Endothelial cell of umbilical vein (primary cell): Measurements from ENCODE around the gene SLC43A1. TPM values are rescaled to one million over a fixed set of nuclear protein-coding genes. Genes with fewer than 3 reads are reported as not detected.

Experiments
- BruUV-seq: library from RNA; stranded (reverse); fragments of 400-500 nt; replicated peaks from 2 replicates; lab custom pipeline; 2021; lab: Mats Ljungman, UMichigan
- CTCF ChIA-PET: fragments of 300-600, 350-600 bp; sonication (Branson Sonifier 250); formaldehyde crosslinking; loops from one replicate; lab custom pipeline; 2021; ENCODE audit warnings: antibody characterized with exemption, inconsistent platforms; lab: Charles Lee
- POLR2A ChIA-PET: fragments of 300-600, 350-600 bp; sonication (Branson Sonifier 250); formaldehyde crosslinking; loops from one replicate; lab custom pipeline; 2021; ENCODE audit warnings: antibody characterized with exemption, inconsistent platforms; lab: Charles Lee
- DNase-seq: peaks from one replicate; pipeline ENCODE4 v3.0.0-alpha.2; 2011; ENCODE audit warnings: low read depth, low spot score
- FAIRE-seq: peaks from 2 replicates; lab custom pipeline; 2011; peaks lifted over from hg19 to GRCh38; lab: Jason Lieb, UNC
- H2AFZ ChIP-seq: 2 replicates; pipeline ENCODE4 v1.6.0; 2012; ENCODE audit warnings: low read depth, low read length, control low read depth, inconsistent platforms
- H3K27ac ChIP-seq: 2 replicates; pipeline ENCODE4 v1.5.1; 2011; ENCODE audit warnings: low read depth, mild to moderate bottlenecking, control low read depth, low read length, moderate library complexity; ENCODE audit not compliant: insufficient read depth
- H3K27me3 ChIP-seq, 2 experiments: 2 replicates each; pipeline versions ENCODE4 v1.6.0 to v1.6.1; 2011; ENCODE audit warnings: low read length in 2 of 2, mixed read lengths in 1 of 2; ENCODE audit not compliant: control insufficient read depth in 2 of 2, insufficient read depth in 2 of 2
- H3K36me3 ChIP-seq, 2 experiments: 2 replicates in 1 of 2; 3 replicates in 1 of 2; pipeline ENCODE4 v1.5.1; 2011; ENCODE audit warnings: low read length in 2 of 2, mild to moderate bottlenecking in 1 of 2, moderate library complexity in 1 of 2; ENCODE audit not compliant: control insufficient read depth in 2 of 2, insufficient read depth in 2 of 2; ENCODE audit errors: extremely low read depth in 1 of 2
- H3K4me1 ChIP-seq: 3 replicates; pipeline ENCODE4 v1.5.1; 2011; ENCODE audit warnings: mild to moderate bottlenecking, low read length; ENCODE audit not compliant: control insufficient read depth, insufficient read depth; ENCODE audit errors: extremely low read depth
- H3K4me2 ChIP-seq: 2 replicates; pipeline ENCODE4 v1.6.1; 2011; ENCODE audit warnings: low read length, control low read depth, mixed read lengths; ENCODE audit not compliant: insufficient read depth
- H3K4me3 ChIP-seq, 3 experiments: fragments of 200-600 bp in 1 of 3; sonication (generic), shearing (Covaris generic) in 1 of 3; replicated peaks in 1 of 3; 2 replicates each; pipeline ENCODE4 v1.5.1; 2011 to 2016; ENCODE audit warnings: control low read depth in 3 of 3, low read length in 3 of 3, mild to moderate bottlenecking in 2 of 3, inconsistent platforms in 1 of 3, low read depth in 1 of 3, moderate library complexity in 1 of 3; ENCODE audit not compliant: insufficient read depth in 1 of 3
- H3K79me2 ChIP-seq: 2 replicates; pipeline ENCODE4 v1.6.0; 2012; ENCODE audit warnings: low read length, inconsistent platforms; ENCODE audit not compliant: control insufficient read depth, insufficient read depth
- H3K9ac ChIP-seq: replicated peaks from 2 replicates; pipeline ENCODE3; 2011; ENCODE audit warnings: low read length, control low read depth; ENCODE audit not compliant: insufficient read depth; ENCODE audit errors: extremely low read depth
- H3K9me1 ChIP-seq: replicated peaks from 3 replicates; pipeline ENCODE4 v1.6.0; 2011; ENCODE audit warnings: mild to moderate bottlenecking, low read length; ENCODE audit not compliant: control insufficient read depth, insufficient read depth; ENCODE audit errors: extremely low read depth
- H3K9me3 ChIP-seq: replicated peaks from 2 replicates; pipeline ENCODE4 v1.5.1; 2012; ENCODE audit warnings: low read length, inconsistent platforms; ENCODE audit not compliant: control insufficient read depth, insufficient read depth
- H4K20me1 ChIP-seq: replicated peaks from 2 replicates; pipeline ENCODE3; 2011; ENCODE audit warnings: mild to moderate bottlenecking, low read length; ENCODE audit not compliant: control insufficient read depth, insufficient read depth; ENCODE audit errors: extremely low read depth
- CTCF ChIP-seq, 2 donors: IDR thresholded peaks; 1 replicate in 1 of 2; 2 replicates in 1 of 2; pipeline ENCODE4 v1.5.1; 2011; ENCODE audit warnings: low read length in 2 of 2, mild to moderate bottlenecking in 2 of 2, moderate library complexity in 2 of 2, control low read depth in 1 of 2, inconsistent platforms in 1 of 2, low read depth in 1 of 2; ENCODE audit not compliant: insufficient read depth in 1 of 2; ENCODE audit errors: extremely low read depth in 1 of 2
- EZH2 ChIP-seq: IDR thresholded peaks from 2 replicates; pipeline ENCODE4 v1.6.1; 2012; ENCODE audit warnings: borderline replicate concordance, low read depth, mild to moderate bottlenecking, moderate library complexity, low read length, inconsistent platforms; ENCODE audit not compliant: severe bottlenecking
- FOS ChIP-seq: IDR thresholded peaks from 2 replicates; pipeline ENCODE4 v1.6.1; 2011; ENCODE audit warnings: mild to moderate bottlenecking, low read length, moderate library complexity, borderline replicate concordance; ENCODE audit not compliant: insufficient read depth
- GATA2 ChIP-seq: IDR thresholded peaks from 2 replicates; pipeline ENCODE4 v1.7.0; 2011; ENCODE audit warnings: low read depth, mild to moderate bottlenecking, moderate library complexity, mixed read lengths, low read length; ENCODE audit not compliant: insufficient read length, insufficient read depth
- JUN ChIP-seq: IDR thresholded peaks from 2 replicates; pipeline ENCODE4 v1.6.1; 2011; ENCODE audit warnings: borderline replicate concordance, low read depth; ENCODE audit not compliant: insufficient read length, insufficient read depth
- MYC ChIP-seq: IDR thresholded peaks from one replicate; pipeline ENCODE4 v1.6.1; 2011; ENCODE audit warnings: mild to moderate bottlenecking, low read depth, low read length
- POLR2A ChIP-seq: IDR thresholded peaks from 2 replicates; pipeline ENCODE4 v1.6.1; 2012; ENCODE audit warnings: low read depth, mild to moderate bottlenecking, control low read depth, low read length
- POLR2AphosphoS5 ChIP-seq: IDR thresholded peaks from 2 replicates; pipeline ENCODE4 v1.6.1; 2012; ENCODE audit warnings: low read depth, mild to moderate bottlenecking, control low read depth, low read length, moderate library complexity; ENCODE audit not compliant: insufficient read depth
- dilution Hi-C: fragments of 300-500 bp; cut with MboI; formaldehyde crosslinking; loops from one replicate; pipeline ENCODE4 v1.15.0; 2019; ENCODE audit warnings: low sequenced_read_pairs; ENCODE audit not compliant: extremely low pct_ligation_motif_present
- intact Hi-C: fragments of 100-400 bp; cut with micrococcal nuclease; formaldehyde crosslinking; loops from one replicate; pipeline ENCODE4 v1.10.0; 2022
- polyA plus RNA-seq, 4 experiments: library from polyadenylated mRNA; depleted of rRNA in 3 of 4; stranded (reverse) in 3 of 4; unstranded in 1 of 4; fragments of >200 nt; gene quantifications; 2 replicates each; pipeline versions ENCODE4 v1.2.1 to v1.2.3, GENCODE V29; 2011 to 2012; ENCODE audit warnings: missing spikeins in 1 of 4
- total RNA-seq: library from RNA; stranded (reverse); gene quantifications from 2 replicates; pipeline ENCODE4 v1.2.3, GENCODE V29; 2021
- TF ChIP-seq, protein P1 (sequence below): IDR thresholded peaks from 2 replicates; pipeline ENCODE4 v1.6.1; 2011; ENCODE audit not compliant: insufficient read depth, insufficient read length

SLC43A1 gene
- total and polyA plus RNA-seq, 2 donors (not counting 3 experiments of a cell fraction or from before 2014, with no cell fraction given) = 13.7 to 19.5 TPM

- TF ChIP-seq EZH2 = no peak
- no peak for TF ChIP-seq MYC
- TF ChIP-seq JUN = no peak
- TF ChIP-seq POLR2A = no peak
- TF ChIP-seq, protein P1, sequence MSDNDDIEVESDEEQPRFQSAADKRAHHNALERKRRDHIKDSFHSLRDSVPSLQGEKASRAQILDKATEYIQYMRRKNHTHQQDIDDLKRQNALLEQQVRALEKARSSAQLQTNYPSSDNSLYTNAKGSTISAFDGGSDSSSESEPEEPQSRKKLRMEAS = no peak
- no peak for TF ChIP-seq CTCF (IDR thresholded peaks at IDR 0.05; ENCODE audit: extremely low read depth in 1 of 2, insufficient read depth in 1 of 2, low read depth in 1 of 2, low read length in 2 of 2)
- TF ChIP-seq FOS = no peak
- TF ChIP-seq POLR2AphosphoS5 = no peak
- no peak for TF ChIP-seq GATA2
- POLR2A ChIA-PET = no interaction called here
Measured at GRCh38 chr11:57484141-57484710, 31.3 kb downstream of the SLC43A1 start.

More at GRCh38 chr11:57484141-57484710, 31.3 kb downstream of the SLC43A1 start:
- no peak overlapping the region for H3K4me3 ChIP-seq
- CTCF ChIA-PET = interaction anchor here (1.0 to 9.9 kb wide), 10 partner anchors 9 to 138 kb away, joined by 3 to 152 read pairs (median 6); partner anchors contain the start of gene RTN4RL2
- H3K9me1 ChIP-seq = no peaks in the 10 kb centered on the region
- no peak for DNase-seq
- peaks cover 0 to 2% of the 10 kb centered on the region in 2 experiments for H3K36me3 ChIP-seq
- FAIRE-seq = no peak
- dilution Hi-C loops = no loop called here
- BruUV-seq = no TSS peak
- no peak overlapping the region for H2AFZ ChIP-seq
- no peaks in the 10 kb centered on the region for H3K79me2 ChIP-seq
- no peaks in the 10 kb centered on the region for H4K20me1 ChIP-seq
- peaks cover 3 to 4% of the 10 kb centered on the region in 2 experiments for H3K27me3 ChIP-seq
- H3K4me1 ChIP-seq = peaks cover 3% of the 10 kb centered on the region
- no peaks in the 10 kb centered on the region for H3K9me3 ChIP-seq
- intact Hi-C loops = no loop called here
- H3K9ac ChIP-seq = no peak overlapping the region
- no peak overlapping the region for H3K4me2 ChIP-seq
- no peak overlapping the region for H3K27ac ChIP-seq
